Cardiac muscle cell (in vitro differentiated cells and primary cell): Measurements from ENCODE around the gene NBAS. TPM values are rescaled to one million over a fixed set of nuclear protein-coding genes. Genes with fewer than 3 reads are reported as not detected.

ENCODE experiments used
- DNase-seq, 2 donors: peaks; one replicate each; pipeline versions ENCODE4 v3.0.0 to v3.0.0-alpha.2; 2010 to 2017; ENCODE audit warnings: low read depth in 1 of 2, low spot score in 1 of 2
- H3K27ac ChIP-seq: fragments of 200-600 bp; sonication (generic); 2 replicates; pipeline ENCODE4 v1.5.1; 2016
- H3K27me3 ChIP-seq: fragments of 200-600 bp; sonication (generic); 2 replicates; pipeline ENCODE4 v1.6.0; 2016; ENCODE audit warnings: control low read depth
- H3K36me3 ChIP-seq: fragments of 200-600 bp; sonication (generic); 2 replicates; pipeline ENCODE4 v1.5.1; 2016; ENCODE audit warnings: control low read depth
- H3K4me1 ChIP-seq: fragments of 200-600 bp; sonication (generic); 2 replicates; pipeline ENCODE4 v1.8.1; 2017; ENCODE audit warnings: low read depth, mild to moderate bottlenecking, mixed run types
- H3K4me3 ChIP-seq: fragments of 200-600 bp; sonication (generic); 2 replicates; pipeline ENCODE4 v1.5.1; 2016; ENCODE audit warnings: mild to moderate bottlenecking
- H3K9me3 ChIP-seq: fragments of 200-600 bp; sonication (generic); 2 replicates; pipeline ENCODE4 v1.5.1; 2017; ENCODE audit warnings: low read depth, mild to moderate bottlenecking, control low read depth
- CTCF ChIP-seq: IDR thresholded peaks from 2 replicates; pipeline ENCODE4 v1.5.1; 2012; ENCODE audit warnings: low read depth, mild to moderate bottlenecking, low read length
- polyA plus RNA-seq: library from polyadenylated mRNA; unstranded; fragments of >200 nt; fragmentation: Nextera tagmentation; extraction: Ambion mirVana; gene quantifications from 2 replicates; pipeline ENCODE4 v1.2.1, GENCODE V29; 2016
- total RNA-seq: library from RNA; depleted of rRNA; stranded (reverse); fragments of >200 nt; gene quantifications from 2 replicates; pipeline ENCODE4 v1.2.3, GENCODE V29; 2016

Gene NBAS
- total and polyA plus RNA-seq, 2 experiments from 2014 or later = 32.4 to 74.8 TPM

DNA sequence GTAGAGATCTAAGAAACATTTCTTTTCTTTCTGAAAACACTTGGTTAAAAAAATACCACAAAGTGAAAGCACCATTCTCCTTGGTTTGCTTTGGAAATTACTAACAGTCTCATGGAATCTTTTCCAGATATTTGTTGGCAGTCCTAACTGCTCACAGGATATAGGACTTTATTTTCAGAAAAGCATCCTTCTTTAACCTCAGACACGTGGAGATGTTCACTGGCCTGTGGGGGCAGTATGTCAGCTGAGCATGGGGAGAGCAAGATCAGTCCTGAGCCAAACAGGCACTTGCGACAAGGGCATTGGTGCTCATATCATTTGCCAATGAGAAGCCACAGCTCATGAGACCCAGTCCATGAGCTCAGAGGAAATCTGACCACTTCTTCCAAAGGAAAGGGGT, 371.9 kb downstream of the NBAS start:
- no peaks in the 10 kb centered on the region for H3K36me3 ChIP-seq
- H3K27me3 ChIP-seq = no peaks in the 10 kb centered on the region
- no peaks in the 10 kb centered on the region for H3K9me3 ChIP-seq
- DNase-seq = peak in 1 of 2 donors; percentile 3
- no peak overlapping the region for H3K27ac ChIP-seq
- H3K4me3 ChIP-seq = no peak overlapping the region
- TF ChIP-seq CTCF = peak; percentile 5
- peaks cover 12% of the 10 kb centered on the region for H3K4me1 ChIP-seq

DNA sequence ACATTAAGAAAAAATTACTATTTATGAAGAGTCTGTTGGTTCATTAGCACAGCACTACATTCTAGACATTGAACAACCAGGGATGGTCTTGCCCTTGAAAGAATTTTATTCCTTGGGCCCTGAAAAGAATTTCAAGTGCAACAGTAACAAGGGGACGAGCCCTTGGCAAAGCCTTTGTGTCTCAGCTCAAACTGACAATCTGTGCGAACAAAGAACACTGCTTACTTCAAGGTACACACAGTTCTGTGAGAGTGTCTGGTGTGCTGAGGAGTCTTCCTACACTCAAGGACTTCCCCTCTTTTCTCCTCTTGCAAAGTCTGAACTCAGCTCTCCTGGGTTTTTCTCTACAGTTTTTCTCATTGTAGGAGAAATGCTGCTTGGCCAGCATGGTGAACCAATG, 373.4 kb downstream of the NBAS start:
- no peak overlapping the region for H3K4me3 ChIP-seq
- H3K36me3 ChIP-seq = no peaks in the 10 kb centered on the region
- no peaks in the 10 kb centered on the region for H3K9me3 ChIP-seq
- H3K4me1 ChIP-seq = peaks cover 12% of the 10 kb centered on the region
- H3K27ac ChIP-seq = no peak overlapping the region
- DNase-seq = no peak
- no peak for TF ChIP-seq CTCF
- no peaks in the 10 kb centered on the region for H3K27me3 ChIP-seq

DNA sequence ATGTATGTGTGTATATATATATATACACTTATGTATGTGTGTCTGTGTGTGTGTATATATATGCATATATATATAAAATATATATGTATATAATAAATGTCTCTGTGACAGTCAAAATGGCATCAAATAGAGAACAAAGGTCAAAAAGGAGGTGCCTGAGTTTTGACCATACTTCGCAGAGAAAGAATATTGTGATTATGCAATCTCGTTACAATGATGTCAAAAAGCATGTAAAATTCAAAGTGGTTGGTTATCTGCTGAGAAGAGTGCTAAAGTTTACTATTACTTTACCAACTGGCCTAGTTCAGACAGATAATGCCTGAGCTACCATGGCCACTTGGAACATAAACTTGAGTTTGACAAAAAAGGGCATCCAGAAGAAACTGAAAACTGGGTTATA, 375.0 kb downstream of the NBAS start:
- no peak for TF ChIP-seq CTCF
- no peaks in the 10 kb centered on the region for H3K27me3 ChIP-seq

DNA sequence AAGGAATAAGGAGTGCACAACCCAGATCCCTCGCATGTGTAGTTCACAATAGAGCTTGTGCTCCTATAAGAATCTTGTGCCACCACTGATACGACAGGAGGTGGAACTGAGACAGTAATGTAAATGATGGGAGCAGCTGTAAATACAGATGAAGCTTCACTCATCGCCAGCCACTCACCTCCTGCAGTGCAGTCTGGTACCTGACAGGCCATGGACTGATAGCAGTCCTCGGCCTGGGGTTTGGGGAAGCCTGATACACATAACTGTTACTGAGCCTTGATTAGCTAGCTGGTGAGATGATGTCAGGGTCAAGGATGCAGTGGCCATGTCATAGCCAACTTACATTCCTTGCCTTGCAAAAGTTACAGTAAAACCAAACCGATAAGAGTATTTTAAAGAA, 376.6 kb downstream of the NBAS start:
- H3K36me3 ChIP-seq = no peaks in the 10 kb centered on the region
- DNase-seq = no peak
- no peak for TF ChIP-seq CTCF
- no peaks in the 10 kb centered on the region for H3K27me3 ChIP-seq
- peaks cover 12% of the 10 kb centered on the region for H3K4me1 ChIP-seq
- no peak overlapping the region for H3K4me3 ChIP-seq
- H3K9me3 ChIP-seq = no peaks in the 10 kb centered on the region
- H3K27ac ChIP-seq = no peak overlapping the region

More for the DNA sequence above, 375.0 kb downstream of the NBAS start:
- no peaks in the 10 kb centered on the region for H3K9me3 ChIP-seq
- DNase-seq = no peak
- no peak overlapping the region for H3K27ac ChIP-seq
- peaks cover 12% of the 10 kb centered on the region for H3K4me1 ChIP-seq
- H3K4me3 ChIP-seq = no peak overlapping the region
- H3K36me3 ChIP-seq = no peaks in the 10 kb centered on the region

GRCh38 chr2:15182275-15182674, 378.9 kb downstream of the NBAS start:
- Histone ChIP-seq H3K4me3 (no peak overlapping the region), H3K27ac (no peak overlapping the region), H3K27me3 (no peaks in the 10 kb centered on the region), H3K36me3 (peaks cover 3% of the 10 kb centered on the region), H3K9me3 (no peaks in the 10 kb centered on the region), H3K4me1 (peaks cover 12% of the 10 kb centered on the region)
- no peak for DNase-seq
- no peak for TF ChIP-seq CTCF

- Histone ChIP-seq H3K9me3 (no peaks in the 10 kb centered on the region), H3K4me3 (no peak overlapping the region), H3K27ac (no peak overlapping the region), H3K36me3 (peaks cover 3% of the 10 kb centered on the region), H3K4me1 (peaks cover 1% of the 10 kb centered on the region), H3K27me3 (no peaks in the 10 kb centered on the region)
- TF ChIP-seq CTCF = no peak
- no peak for DNase-seq
Observed at GRCh38 chr2:15181092-15181745, 379.9 kb downstream of the NBAS start.
